Breast epithelium (tissue), 3 donors: ENCODE data around the gene KCNJ9.

ENCODE experiments used
- POLR2A ChIP-seq: fragments of 450-650 bp; IDR thresholded peaks from one replicate; pipeline ENCODE4 v1.6.1; 2016; ENCODE audit warnings: antibody characterized with exemption, mild to moderate bottlenecking, moderate library complexity
- POLR2AphosphoS5 ChIP-seq, 3 donors: sonication (generic); formaldehyde crosslinking; IDR thresholded peaks; one replicate each; pipeline ENCODE4 v1.6.1; 2017; ENCODE audit warnings: antibody characterized with exemption in 3 of 3
- TF ChIP-seq, protein P1 (sequence below), 3 donors: fragments of 450-650 bp; IDR thresholded peaks; one replicate each; pipeline ENCODE4 v1.5.1; 2016 to 2017; ENCODE audit warnings: antibody characterized with exemption in 3 of 3, mild to moderate bottlenecking in 3 of 3, moderate library complexity in 3 of 3

DNA sequence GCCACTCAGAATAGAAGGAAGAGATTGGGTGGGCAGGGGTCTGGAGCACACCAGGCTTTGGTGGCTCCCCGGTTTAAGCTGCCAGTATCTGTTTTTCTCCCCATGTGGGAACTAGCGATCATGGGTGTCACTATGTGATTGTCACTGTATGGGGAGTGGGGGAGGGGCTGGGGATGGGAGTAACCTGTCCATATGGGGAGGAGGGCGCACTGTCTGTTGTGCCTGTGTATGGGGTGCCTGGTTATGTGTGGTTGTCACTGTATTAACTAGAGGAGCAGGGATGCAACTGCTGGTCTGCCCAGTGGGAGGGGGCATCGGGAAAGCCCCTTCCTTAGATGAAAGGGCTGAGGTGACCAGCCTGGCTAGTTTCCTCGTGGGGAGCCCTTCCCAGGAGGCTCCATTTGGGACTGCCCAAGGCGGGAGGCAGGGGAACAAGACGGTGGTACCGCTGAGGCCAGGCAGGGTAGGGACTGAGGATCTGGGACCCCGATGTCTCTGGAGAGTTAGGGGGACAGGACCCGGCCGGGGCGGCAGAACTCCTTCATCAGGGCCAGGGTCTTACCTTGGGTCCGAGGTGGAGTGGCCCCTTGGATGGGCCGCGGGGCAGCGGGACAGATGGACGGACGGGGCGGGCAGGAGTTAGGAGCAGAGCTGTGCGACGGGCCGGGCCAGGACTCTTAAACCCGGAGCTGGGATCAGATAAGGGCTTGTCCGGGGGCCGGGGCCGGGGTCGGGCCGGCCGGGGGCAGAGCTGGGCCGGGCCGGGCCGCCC lies 11.7 kb upstream of the KCNJ9 start, which contains the start of gene KCNJ10:
- TF ChIP-seq, protein P1, sequence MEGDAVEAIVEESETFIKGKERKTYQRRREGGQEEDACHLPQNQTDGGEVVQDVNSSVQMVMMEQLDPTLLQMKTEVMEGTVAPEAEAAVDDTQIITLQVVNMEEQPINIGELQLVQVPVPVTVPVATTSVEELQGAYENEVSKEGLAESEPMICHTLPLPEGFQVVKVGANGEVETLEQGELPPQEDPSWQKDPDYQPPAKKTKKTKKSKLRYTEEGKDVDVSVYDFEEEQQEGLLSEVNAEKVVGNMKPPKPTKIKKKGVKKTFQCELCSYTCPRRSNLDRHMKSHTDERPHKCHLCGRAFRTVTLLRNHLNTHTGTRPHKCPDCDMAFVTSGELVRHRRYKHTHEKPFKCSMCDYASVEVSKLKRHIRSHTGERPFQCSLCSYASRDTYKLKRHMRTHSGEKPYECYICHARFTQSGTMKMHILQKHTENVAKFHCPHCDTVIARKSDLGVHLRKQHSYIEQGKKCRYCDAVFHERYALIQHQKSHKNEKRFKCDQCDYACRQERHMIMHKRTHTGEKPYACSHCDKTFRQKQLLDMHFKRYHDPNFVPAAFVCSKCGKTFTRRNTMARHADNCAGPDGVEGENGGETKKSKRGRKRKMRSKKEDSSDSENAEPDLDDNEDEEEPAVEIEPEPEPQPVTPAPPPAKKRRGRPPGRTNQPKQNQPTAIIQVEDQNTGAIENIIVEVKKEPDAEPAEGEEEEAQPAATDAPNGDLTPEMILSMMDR (IDR thresholded peaks at IDR 0.05), result no peak
- TF ChIP-seq POLR2AphosphoS5 (IDR thresholded peaks at IDR 0.05) (no peak), POLR2A (no peak)
